ENCODE measurements around the gene SFXN2. TPM values are rescaled to one million over a fixed set of nuclear protein-coding genes. Genes with fewer than 3 reads are reported as not detected.
"Not testable (repeated sequence)": the region's sequence is repeated elsewhere in the genome, so short reads cannot be mapped to it uniquely, and the experiment has no call there.

The SFXN2 gene
- total RNA-seq: 10 to 100 TPM; 22.2 TPM

- DNase-seq: peak; percentile 76
- Mint-ChIP-seq H3K4me1 (ENCODE audit: low read depth) (peaks cover 59% of the 10 kb centered on the region), H3K27ac (peak within 1 kb of the TSS; percentile 92), H3K36me3 (ENCODE audit: low read depth) (peaks cover 20% of the 10 kb centered on the region), H3K4me3 (peak within 1 kb of the TSS; percentile 91), H3K27me3 (ENCODE audit: low read depth) (no peaks in the 10 kb centered on the region), H3K9me3 (ENCODE audit: insufficient read depth) (no peaks in the 10 kb centered on the region)
- ChIA-PET POLR2A (interaction anchor here (0.9 to 3.1 kb wide), 10 partner anchors 18 to 73 kb away, joined by 3 to 27 read pairs (median 5); partner anchors contain the start of genes TRIM8 and WBP1L), CTCF (interaction anchor here (0.6 to 6.4 kb wide), 18 partner anchors 8 to 339 kb away, joined by 3 to 61 read pairs (median 6); partner anchors contain the start of genes CNNM2, TRIM8 and WBP1L)
- peak; percentile 30 for ATAC-seq
These were observed at the start of gene SFXN2 for GRCh38 chr10:102714621-102715455. Gene SFXN2 (plus strand): TSS chr10:102714636. CDS start chr10:102726637, 12,001 bp downstream.

GRCh38 chr10:102665904-102666509, 48.4 kb upstream of the SFXN2 start:
- H3K27ac Mint-ChIP-seq: no peak overlapping the region
- peaks cover 39% of the 10 kb centered on the region for H3K4me1 Mint-ChIP-seq (ENCODE audit: low read depth)
- no peaks in the 10 kb centered on the region for H3K36me3 Mint-ChIP-seq (ENCODE audit: low read depth)
- no peaks in the 10 kb centered on the region for H3K27me3 Mint-ChIP-seq (ENCODE audit: low read depth)
- H3K9me3 Mint-ChIP-seq (ENCODE audit: insufficient read depth): no peaks in the 10 kb centered on the region
- ATAC-seq (no peak), DNase-seq (no peak)
- POLR2A ChIA-PET: interaction anchor here (1.1 to 1.5 kb wide), 2 partner anchors 14 to 20 kb away, joined by 3 to 7 read pairs; no protein-coding TSS in a partner anchor
- CTCF ChIA-PET: interaction anchor here (0.7 to 1.4 kb wide), 2 partner anchors 13 to 14 kb away, joined by 3 to 4 read pairs; no protein-coding TSS in a partner anchor
- no peak overlapping the region for H3K4me3 Mint-ChIP-seq

GRCh38 chr10:102667411-102667810, 47.0 kb upstream of the SFXN2 start:
- POLR2A ChIA-PET; H3K27me3 Mint-ChIP-seq (ENCODE audit: low read depth): not testable (repeated sequence)

GRCh38 chr10:102668326-102669107, 45.9 kb upstream of the SFXN2 start:
- ATAC-seq (no peak), DNase-seq (no peak)

More at GRCh38 chr10:102667411-102667810, 47.0 kb upstream of the SFXN2 start:
- Mint-ChIP-seq H3K4me1 (ENCODE audit: low read depth) (peaks cover 25% of the 10 kb centered on the region), H3K27ac (peak overlapping the region; percentile 43)
- DNase-seq; H3K9me3 Mint-ChIP-seq (ENCODE audit: insufficient read depth); H3K36me3 Mint-ChIP-seq (ENCODE audit: low read depth); H3K4me3 Mint-ChIP-seq; ATAC-seq: not testable (repeated sequence)
- CTCF ChIA-PET: interaction anchor here (4.1 kb wide), 1 partner anchor 22 kb away, joined by 40 read pairs; the partner anchor contains the start of gene TRIM8

GRCh38 chr10:102669206-102670064, 45.0 kb upstream of the SFXN2 start:
- POLR2A ChIA-PET: interaction anchor here (0.7 to 3.2 kb wide), 5 partner anchors 9 to 44 kb away, joined by 3 to 35 read pairs (median 8); partner anchors contain the start of genes ARL3, SFXN2 and TRIM8
- no peaks in the 10 kb centered on the region for H3K9me3 Mint-ChIP-seq (ENCODE audit: insufficient read depth)
- H3K4me1 Mint-ChIP-seq (ENCODE audit: low read depth): peaks cover 40% of the 10 kb centered on the region
- no peaks in the 10 kb centered on the region for H3K27me3 Mint-ChIP-seq (ENCODE audit: low read depth)
- peak overlapping the region; percentile 55 for H3K27ac Mint-ChIP-seq
- no peak for ATAC-seq
- H3K4me3 Mint-ChIP-seq: no peak overlapping the region
- CTCF ChIA-PET: interaction anchor here (0.6 to 4.1 kb wide), 30 partner anchors 10 to 220 kb away, joined by 3 to 61 read pairs (median 6); partner anchors contain the start of genes ACTR1A, ARL3, SFXN2 and TRIM8
- no peaks in the 10 kb centered on the region for H3K36me3 Mint-ChIP-seq (ENCODE audit: low read depth)
- DNase-seq: no peak

More at GRCh38 chr10:102668326-102669107, 45.9 kb upstream of the SFXN2 start:
- ChIA-PET POLR2A (interaction anchor here (1.9 to 3.2 kb wide), 3 partner anchors 8 to 45 kb away, joined by 8 to 35 read pairs (median 9); partner anchors contain the start of genes ARL3, SFXN2 and TRIM8), CTCF (interaction anchor here (1.2 to 4.1 kb wide), 8 partner anchors 10 to 207 kb away, joined by 3 to 61 read pairs (median 16); partner anchors contain the start of gene TRIM8)
- no peak overlapping the region for H3K4me3 Mint-ChIP-seq
- H3K4me1 Mint-ChIP-seq (ENCODE audit: low read depth): peaks cover 31% of the 10 kb centered on the region
- no peaks in the 10 kb centered on the region for H3K36me3 Mint-ChIP-seq (ENCODE audit: low read depth)
- no peaks in the 10 kb centered on the region for H3K9me3 Mint-ChIP-seq (ENCODE audit: insufficient read depth)
- no peaks in the 10 kb centered on the region for H3K27me3 Mint-ChIP-seq (ENCODE audit: low read depth)
- no peak overlapping the region for H3K27ac Mint-ChIP-seq

GRCh38 chr10:102670065-102670670, 44.3 kb upstream of the SFXN2 start:
- H3K9me3 Mint-ChIP-seq (ENCODE audit: insufficient read depth): no peaks in the 10 kb centered on the region
- no peak overlapping the region for H3K27ac Mint-ChIP-seq
- H3K36me3 Mint-ChIP-seq (ENCODE audit: low read depth): no peaks in the 10 kb centered on the region
- DNase-seq (no peak), ATAC-seq (no peak)
- H3K27me3 Mint-ChIP-seq (ENCODE audit: low read depth): no peaks in the 10 kb centered on the region
- POLR2A ChIA-PET: interaction anchor here (1.3 to 3.2 kb wide), 4 partner anchors 10 to 44 kb away, joined by 3 to 35 read pairs (median 8); partner anchors contain the start of genes ARL3, SFXN2 and TRIM8
- H3K4me1 Mint-ChIP-seq (ENCODE audit: low read depth): peaks cover 47% of the 10 kb centered on the region
- CTCF ChIA-PET: interaction anchor here (1.1 to 4.1 kb wide), 29 partner anchors 9 to 209 kb away, joined by 3 to 61 read pairs (median 6); partner anchors contain the start of genes ACTR1A, ARL3, SFXN2 and TRIM8
- H3K4me3 Mint-ChIP-seq: no peak overlapping the region

GRCh38 chr10:102670871-102671434, 43.5 kb upstream of the SFXN2 start:
- POLR2A ChIA-PET: interaction anchor here (1.3 to 3.2 kb wide), 3 partner anchors 10 to 43 kb away, joined by 3 to 35 read pairs (median 8); partner anchors contain the start of genes ARL3, SFXN2 and TRIM8
- DNase-seq: no peak
- no peaks in the 10 kb centered on the region for H3K9me3 Mint-ChIP-seq (ENCODE audit: insufficient read depth)
- no peak overlapping the region for H3K4me3 Mint-ChIP-seq
- no peak for ATAC-seq
- H3K27me3 Mint-ChIP-seq (ENCODE audit: low read depth): no peaks in the 10 kb centered on the region
- CTCF ChIA-PET: interaction anchor here (1.2 to 4.1 kb wide), 15 partner anchors 8 to 73 kb away, joined by 3 to 61 read pairs (median 8); partner anchors contain the start of genes ARL3, SFXN2, TRIM8 and WBP1L
- peaks cover 55% of the 10 kb centered on the region for H3K4me1 Mint-ChIP-seq (ENCODE audit: low read depth)
- H3K27ac Mint-ChIP-seq: no peak overlapping the region
- H3K36me3 Mint-ChIP-seq (ENCODE audit: low read depth): peaks cover 2% of the 10 kb centered on the region

- H3K36me3 Mint-ChIP-seq (ENCODE audit: low read depth): peaks cover 5% of the 10 kb centered on the region
- peak overlapping the region; percentile 70 for H3K4me3 Mint-ChIP-seq
- POLR2A ChIA-PET: interaction anchor here (0.5 to 3.3 kb wide), 6 partner anchors 9 to 178 kb away, joined by 3 to 24 read pairs (median 5); partner anchors contain the start of genes ARL3, SFXN2 and TRIM8
- ATAC-seq: no peak
- peaks cover 54% of the 10 kb centered on the region for H3K4me1 Mint-ChIP-seq (ENCODE audit: low read depth)
- no peaks in the 10 kb centered on the region for H3K9me3 Mint-ChIP-seq (ENCODE audit: insufficient read depth)
- H3K27ac Mint-ChIP-seq: peak overlapping the region; percentile 87
- no peak for DNase-seq
- CTCF ChIA-PET: interaction anchor here (1.0 to 4.6 kb wide), 10 partner anchors 10 to 62 kb away, joined by 3 to 61 read pairs (median 6); partner anchors contain the start of genes ARL3, SFXN2 and TRIM8
- no peaks in the 10 kb centered on the region for H3K27me3 Mint-ChIP-seq (ENCODE audit: low read depth)
These were observed 41.1 kb upstream of the SFXN2 start for GRCh38 chr10:102673236-102673818.

Data from activated CD8-positive, alpha-beta T cell treated with anti-CD3 and anti-CD28 coated beads, Interleukin-2, amount 10 ng/mL, durations not matched to agents 7 days and 5 days (primary cell).